Measurements from ENCODE around the gene ASNS. TPM values are rescaled to one million over a fixed set of nuclear protein-coding genes. Genes with fewer than 3 reads are reported as not detected.

The ASNS gene
- polyA plus RNA-seq, 3 donors = 12.7 to 16.9 (median 13.6) TPM

DNA sequence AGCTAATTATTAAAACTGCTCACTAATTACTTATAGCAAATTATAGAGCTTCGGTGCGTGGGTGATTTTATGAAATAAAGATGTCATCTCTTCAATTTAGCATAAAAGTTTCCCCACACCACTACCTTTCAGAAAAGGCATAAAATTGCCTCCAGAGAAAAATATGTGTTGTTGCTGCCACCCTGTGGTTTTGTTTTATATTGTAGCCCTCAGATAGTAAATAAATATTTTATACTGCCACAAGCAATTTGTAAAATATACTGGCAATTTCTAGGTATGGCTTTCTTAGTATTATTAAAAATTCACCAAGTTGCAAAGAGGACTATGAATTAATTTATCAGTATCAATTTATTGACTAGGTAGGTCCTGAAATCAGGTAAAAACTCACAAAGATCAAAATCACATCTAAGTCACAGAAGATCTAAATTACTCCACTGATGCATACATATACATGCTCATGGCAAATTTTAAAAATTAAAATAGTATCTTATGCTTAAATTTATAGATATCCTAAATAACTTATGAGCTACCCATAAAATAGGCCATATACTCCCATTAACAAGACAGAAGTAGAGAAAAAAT lies 26.5 kb downstream of the ASNS start:
- WGBS, 3 donors = 37 to 59% (median 55%) methylated on average over 2 of the region's 2 CpGs
- H3K27ac ChIP-seq (ENCODE audit: low read depth, low read length) = no peak overlapping the region

DNA sequence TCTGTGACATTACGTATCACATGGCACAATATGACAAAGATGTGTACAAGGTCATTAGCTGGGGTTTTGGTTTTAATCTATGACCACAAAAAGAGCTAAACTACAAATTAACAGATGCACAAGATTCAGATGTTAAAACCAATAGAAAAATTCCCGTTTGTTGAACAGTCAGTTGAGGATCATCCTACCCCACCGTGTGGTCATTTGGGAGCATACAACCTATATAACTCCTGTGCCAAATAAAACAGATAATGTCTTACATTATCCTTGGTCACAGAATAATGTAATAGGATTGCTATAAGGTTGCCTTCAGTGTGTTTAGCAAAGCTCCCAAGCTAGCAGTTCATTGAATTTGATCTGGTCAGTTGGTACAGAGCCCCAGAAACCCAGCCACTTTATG lies 28.2 kb downstream of the ASNS start:
- H3K27ac ChIP-seq (ENCODE audit: low read depth, low read length) = no peak overlapping the region
- WGBS, 3 donors = 69 to 80% (median 78%) methylated on average over 3 of the region's 3 CpGs

DNA sequence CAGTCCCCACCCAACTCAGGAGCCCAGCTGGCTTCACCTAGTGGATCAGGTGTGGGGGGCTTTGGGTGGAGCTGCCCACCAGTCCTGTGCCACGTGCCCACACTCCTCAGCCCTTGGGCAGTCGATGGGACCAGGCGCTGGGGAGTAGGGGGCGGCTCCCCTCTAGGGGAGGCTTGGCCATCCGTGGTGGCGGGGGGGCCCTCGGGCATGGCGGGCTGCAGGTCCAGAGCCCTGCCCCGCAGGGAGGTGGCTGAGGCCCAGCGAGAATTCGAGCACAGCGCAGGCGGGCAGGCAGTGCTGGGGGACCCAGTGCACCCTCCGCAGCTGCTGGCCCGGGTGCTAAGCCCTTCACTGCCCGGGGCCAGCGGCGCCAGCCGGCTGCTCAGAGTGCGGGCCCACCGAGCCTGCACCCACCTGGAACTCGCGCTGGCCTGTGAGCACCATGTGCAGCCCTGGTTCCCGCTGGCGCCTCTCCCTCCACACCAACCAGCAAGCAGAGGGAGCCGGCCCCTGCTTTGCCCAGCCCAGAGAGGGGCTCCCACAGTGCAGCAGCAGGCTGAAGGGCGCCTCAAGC lies 29.3 kb downstream of the ASNS start:
- 80 to 97% (median 95%) methylated on average over 16 to 27 of the region's 27 CpGs for WGBS, 3 donors
- H3K27ac ChIP-seq (ENCODE audit: low read depth, low read length) = no peak overlapping the region

DNA sequence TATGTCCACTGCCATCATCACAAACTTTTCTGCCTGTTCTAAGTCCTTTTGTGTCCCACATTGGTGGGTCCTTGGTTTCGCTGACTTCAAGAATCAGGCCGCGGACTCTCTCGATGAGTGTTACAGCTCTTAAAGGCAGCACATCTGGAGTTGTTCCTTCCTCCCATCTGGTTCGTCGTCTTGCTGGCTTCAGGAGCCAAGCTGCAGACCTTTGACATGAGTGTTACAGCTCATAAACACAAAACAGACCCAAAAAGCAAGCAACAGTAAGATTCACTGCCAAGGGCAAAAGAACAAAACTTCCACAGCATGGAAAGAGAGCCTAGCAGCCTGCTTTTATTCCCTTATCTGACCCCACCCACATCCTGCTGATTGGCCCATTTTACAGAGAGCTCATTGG lies 30.2 kb downstream of the ASNS start:
- H3K27ac ChIP-seq (ENCODE audit: low read depth, low read length) = no peak overlapping the region
- 75 to 82% (median 76%) methylated on average over 6 of the region's 6 CpGs for WGBS, 3 donors

DNA sequence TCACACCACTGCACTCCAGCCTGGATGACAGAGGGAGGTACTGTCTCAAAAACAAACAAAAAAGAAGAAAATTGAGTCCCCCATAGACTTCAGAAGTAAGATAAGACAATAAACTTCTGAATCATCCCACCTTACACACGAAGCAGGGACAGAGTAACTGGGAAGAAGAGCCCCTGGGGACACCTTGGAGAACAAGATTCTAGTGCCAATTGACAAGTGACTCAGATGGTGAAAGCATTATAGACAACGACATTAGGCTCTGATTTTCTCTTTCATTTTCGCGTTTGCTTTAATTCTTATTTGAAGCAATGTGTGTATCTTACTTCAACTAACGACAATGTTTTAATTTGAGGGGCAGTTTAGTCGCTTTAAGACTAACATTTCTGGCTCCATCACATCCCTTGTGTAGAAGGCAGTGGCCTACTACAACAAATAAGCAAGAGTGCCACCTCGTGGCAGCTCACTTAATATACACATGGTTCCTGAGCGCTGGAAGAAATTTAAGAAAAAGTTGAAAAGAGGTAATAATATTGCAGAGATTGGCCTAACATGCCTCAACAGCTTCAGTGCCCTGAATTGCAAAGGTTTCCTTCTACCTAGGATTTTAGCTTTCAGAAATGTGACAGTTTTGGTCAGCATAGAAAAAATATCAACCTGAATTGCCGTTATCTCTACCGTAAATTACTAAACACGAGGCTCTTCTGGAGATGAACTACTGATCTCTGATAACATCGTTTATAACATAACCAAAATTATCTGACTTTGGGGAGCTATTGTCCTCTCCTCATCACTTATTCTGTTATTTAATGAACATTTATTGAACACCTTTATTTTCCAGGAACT lies 36.7 kb downstream of the ASNS start:
- 27 to 36% (median 35%) methylated on average over 12 of the region's 12 CpGs for WGBS, 3 donors
- H3K27ac ChIP-seq (ENCODE audit: low read depth, low read length) = no peak overlapping the region

DNA sequence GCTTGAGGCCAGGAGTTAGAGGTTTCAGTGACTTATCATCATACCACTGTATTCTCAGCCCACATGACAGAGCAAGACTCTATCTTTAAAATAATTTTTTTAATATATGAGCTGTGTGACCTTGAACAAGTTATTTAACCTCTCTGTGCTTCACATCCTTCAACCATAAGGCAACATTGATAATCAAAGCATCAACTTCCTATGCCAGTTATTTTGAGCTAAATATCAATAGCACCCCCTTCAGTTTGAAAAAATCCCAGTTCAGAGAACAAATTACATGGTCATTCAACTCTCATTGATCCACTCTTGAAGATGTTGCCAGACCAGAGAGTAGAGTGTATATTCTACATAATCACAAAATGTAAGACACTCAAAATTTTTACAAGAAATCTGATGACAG lies 53.0 kb downstream of the ASNS start:
- no peak overlapping the region for H3K27ac ChIP-seq (ENCODE audit: low read depth, low read length)

DNA sequence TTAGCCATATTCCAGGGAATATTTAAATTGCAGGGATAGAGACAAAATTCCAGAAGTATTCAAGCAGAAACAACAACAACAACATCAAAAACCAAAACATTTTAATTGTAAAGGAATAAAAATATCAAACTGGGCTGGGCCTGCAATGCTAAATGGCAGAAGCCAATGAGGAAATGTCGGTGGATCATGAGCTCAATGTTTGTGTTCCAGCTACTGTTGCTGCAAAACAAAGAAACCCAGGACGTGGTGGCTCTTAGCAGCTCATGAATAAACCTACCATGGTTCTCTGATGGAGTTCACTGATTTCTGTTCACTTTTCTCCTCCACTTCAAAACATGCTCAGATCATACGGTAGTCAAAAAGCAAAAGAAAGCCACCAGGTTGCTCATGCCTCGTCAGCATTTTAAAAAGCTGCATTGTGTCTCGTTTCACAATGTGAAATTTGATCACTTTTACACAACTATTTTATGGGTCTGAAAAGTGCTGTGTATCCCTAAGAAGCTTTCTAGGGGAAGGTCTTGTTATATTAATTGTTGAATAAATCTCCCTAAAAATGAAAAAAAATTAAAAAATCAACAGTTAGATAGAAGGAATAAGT lies 54.0 kb downstream of the ASNS start:
- WGBS, 3 donors = 50 to 68% (median 51%) methylated on average over 5 of the region's 5 CpGs
- H3K27ac ChIP-seq (ENCODE audit: low read depth, low read length) = no peak overlapping the region

Other genes starting within 250 kb of the ASNS start
- gene TAC1, start 140.3 kb downstream of the ASNS start, polyA plus RNA-seq = 1 to 10 TPM in 2 of 3 donors, not detected in 1; 2.1 to 3.9 TPM
- gene OCM2, start 117.8 kb upstream of the ASNS start, polyA plus RNA-seq = not detected
- 1 to 10 TPM; 2.5 to 7.0 (median 3.4) TPM for gene LMTK2, start 234.5 kb upstream of the ASNS start, polyA plus RNA-seq